Neural progenitor cell (in vitro differentiated cells): ENCODE measurements around the gene REST. TPM values are rescaled to one million over a fixed set of nuclear protein-coding genes. Genes with fewer than 3 reads are reported as not detected.

Experiments
- DNase-seq: peaks from one replicate; pipeline ENCODE4 v3.0.0-alpha.2; 2016; ENCODE audit warnings: low spot score
- H2AFZ ChIP-seq: fragments of 200-600 bp; sonication (generic); replicated peaks from 2 replicates; pipeline ENCODE4 v1.6.1; 2016; ENCODE audit warnings: antibody characterized with exemption
- H3F3A ChIP-seq: fragments of 200-600 bp; sonication (generic); 2 replicates; pipeline ENCODE4 v1.6.1; 2016; ENCODE audit warnings: antibody characterized with exemption, low read depth
- H3K27ac ChIP-seq: fragments of 200-600 bp; sonication (generic); 2 replicates; pipeline ENCODE4 v1.5.1; 2016; ENCODE audit warnings: mild to moderate bottlenecking
- H3K27me3 ChIP-seq: fragments of 200-600 bp; sonication (generic); 2 replicates; pipeline ENCODE4 v1.6.1; 2016; ENCODE audit warnings: mild to moderate bottlenecking, moderate library complexity
- H3K36me3 ChIP-seq: fragments of 200-600 bp; sonication (generic); 2 replicates; pipeline ENCODE4 v1.5.1; 2016
- H3K4me1 ChIP-seq: fragments of 200-600 bp; sonication (generic); 2 replicates; pipeline ENCODE4 v1.6.1; 2016; ENCODE audit warnings: mixed run types
- H3K4me2 ChIP-seq: fragments of 200-600 bp; sonication (generic); 2 replicates; pipeline ENCODE4 v1.6.1; 2016
- H3K4me3 ChIP-seq: fragments of 200-600 bp; sonication (generic); 2 replicates; pipeline ENCODE4 v1.5.1; 2016
- H3K79me2 ChIP-seq: fragments of 200-600 bp; sonication (generic); 2 replicates; pipeline ENCODE4 v1.6.1; 2016; ENCODE audit warnings: low read depth
- H3K9ac ChIP-seq: fragments of 200-600 bp; sonication (generic); 2 replicates; pipeline ENCODE4 v1.6.1; 2016
- H3K9me3 ChIP-seq: fragments of 200-600 bp; sonication (generic); 2 replicates; pipeline ENCODE4 v1.5.1; 2016; ENCODE audit warnings: low read depth
- H4K20me1 ChIP-seq: fragments of 200-600 bp; sonication (generic); 2 replicates; pipeline ENCODE4 v1.6.1; 2016; ENCODE audit warnings: low read depth
- H3K27ac Mint-ChIP-seq: 3 replicates; pipeline ENCODE4 v1.8.0; 2021; ENCODE audit warnings: mixed read lengths
- H3K27me3 Mint-ChIP-seq: 2 replicates; pipeline ENCODE4 v1.8.0; 2022; ENCODE audit warnings: low read depth, mild to moderate bottlenecking, inconsistent platforms, moderate library complexity, mixed read lengths; ENCODE audit not compliant: insufficient read depth
- H3K36me3 Mint-ChIP-seq: 3 replicates; pipeline ENCODE4 v1.8.0; 2021; ENCODE audit warnings: mixed read lengths
- H3K4me1 Mint-ChIP-seq: 3 replicates; pipeline ENCODE4 v1.8.0; 2021; ENCODE audit warnings: mixed read lengths
- H3K4me3 Mint-ChIP-seq: 3 replicates; pipeline ENCODE4 v1.8.0; 2021; ENCODE audit warnings: mild to moderate bottlenecking, moderate library complexity, mixed read lengths
- H3K9me3 Mint-ChIP-seq: 3 replicates; pipeline ENCODE4 v1.8.0; 2020; ENCODE audit warnings: mixed read lengths
- CTCF ChIP-seq: fragments of 200-600 bp; sonication (generic); IDR thresholded peaks from 2 replicates; pipeline ENCODE4 v1.5.1; 2017; ENCODE audit warnings: antibody characterized with exemption, mild to moderate bottlenecking
- EZH2 ChIP-seq: fragments of 200-600 bp; sonication (generic); IDR thresholded peaks from 2 replicates; pipeline ENCODE4 v1.6.1; 2017; ENCODE audit warnings: antibody characterized with exemption, mild to moderate bottlenecking, moderate library complexity
- EZH2phosphoT487 ChIP-seq: fragments of 200-600 bp; sonication (generic); IDR thresholded peaks from 2 replicates; pipeline ENCODE4 v1.6.1; 2017; ENCODE audit warnings: antibody characterized with exemption
- total RNA-seq: library from RNA; depleted of rRNA; stranded (reverse); fragments of >200 nt; gene quantifications from 2 replicates; pipeline ENCODE4 v1.2.3, GENCODE V29; 2015; ENCODE audit warnings: low replicate concordance

REST gene
- total RNA-seq, 1 donor from 2014 or later, result 87.3 TPM

GRCh38 chr4:56977321-56978012 is 69.8 kb downstream of the REST start, which contains the start of gene NOA1:
Gene NOA1, minus strand, starts transcription at chr4:56977606. Its CDS starts 21 bp downstream, at chr4:56977585.
- H3K4me3 ChIP-seq, result peak within 1 kb of the TSS; percentile 71
- H3K27ac ChIP-seq, result peak within 1 kb of the TSS; percentile 57
- no peaks in the 10 kb centered on the region for H3K9me3 Mint-ChIP-seq
- H3K4me3 Mint-ChIP-seq, result peak within 1 kb of the TSS; percentile 100
- no peaks in the 10 kb centered on the region for H3K27me3 ChIP-seq
- no peaks in the 10 kb centered on the region for H3K9me3 ChIP-seq
- H2AFZ ChIP-seq, result peak within 1 kb of the TSS; percentile 87
- peaks cover 15% of the 10 kb centered on the region for H3F3A ChIP-seq
- peaks cover 51% of the 10 kb centered on the region for H4K20me1 ChIP-seq
- TF ChIP-seq EZH2, result no peak
- TF ChIP-seq EZH2phosphoT487, result no peak
- TF ChIP-seq CTCF, result no peak
- H3K4me1 ChIP-seq, result peaks cover 13% of the 10 kb centered on the region
- peak within 1 kb of the TSS; percentile 91 for H3K4me2 ChIP-seq
- H3K79me2 ChIP-seq, result peaks cover 72% of the 10 kb centered on the region
- peaks cover 21% of the 10 kb centered on the region for H3K36me3 Mint-ChIP-seq
- DNase-seq, result peak; percentile 97
- H3K36me3 ChIP-seq, result peaks cover 9% of the 10 kb centered on the region
- H3K27me3 Mint-ChIP-seq, result peaks cover 8% of the 10 kb centered on the region
- H3K9ac ChIP-seq, result peak within 1 kb of the TSS; percentile 40
- peak within 1 kb of the TSS; percentile 92 for H3K27ac Mint-ChIP-seq
- peaks cover 24% of the 10 kb centered on the region for H3K4me1 Mint-ChIP-seq

- peaks cover 83% of the 10 kb centered on the region for H3K79me2 ChIP-seq
- H3K9me3 Mint-ChIP-seq, result no peaks in the 10 kb centered on the region
Observed at GRCh38 chr4:56978750-56979303, 71.1 kb downstream of the REST start, which contains the start of gene POLR2B. Gene POLR2B, plus strand, starts transcription at chr4:56978896. Its CDS starts 90 bp downstream, at chr4:56978986.

GRCh38 chr4:56979421-56980072 is 71.8 kb downstream of the REST start:
- peaks cover 68% of the 10 kb centered on the region for H4K20me1 ChIP-seq
- peak overlapping the region; percentile 66 for H3K9ac ChIP-seq
- TF ChIP-seq EZH2phosphoT487, result no peak
- no peak for TF ChIP-seq EZH2
- TF ChIP-seq CTCF, result no peak
- H3F3A ChIP-seq, result peaks cover 15% of the 10 kb centered on the region
- H3K9me3 Mint-ChIP-seq, result no peaks in the 10 kb centered on the region
- peaks cover 6% of the 10 kb centered on the region for H3K36me3 Mint-ChIP-seq
- DNase-seq, result peak; percentile 37
- peak overlapping the region; percentile 79 for H3K27ac Mint-ChIP-seq
- no peaks in the 10 kb centered on the region for H3K36me3 ChIP-seq
- peak overlapping the region; percentile 91 for H3K4me2 ChIP-seq
- peak overlapping the region; percentile 90 for H3K27ac ChIP-seq
- peaks cover 24% of the 10 kb centered on the region for H3K4me1 Mint-ChIP-seq
- H3K4me3 Mint-ChIP-seq, result peak overlapping the region; percentile 100
- H3K4me1 ChIP-seq, result peaks cover 13% of the 10 kb centered on the region
- H3K27me3 ChIP-seq, result no peaks in the 10 kb centered on the region
- no peak overlapping the region for H2AFZ ChIP-seq
- peaks cover 84% of the 10 kb centered on the region for H3K79me2 ChIP-seq
- peak overlapping the region; percentile 71 for H3K4me3 ChIP-seq
- H3K9me3 ChIP-seq, result no peaks in the 10 kb centered on the region
- H3K27me3 Mint-ChIP-seq, result peaks cover 8% of the 10 kb centered on the region

More at GRCh38 chr4:56978750-56979303, 71.1 kb downstream of the REST start, which contains the start of gene POLR2B:
- H3K9ac ChIP-seq, result peak within 1 kb of the TSS; percentile 66
- peak; percentile 3 for TF ChIP-seq CTCF
- TF ChIP-seq EZH2, result no peak
- TF ChIP-seq EZH2phosphoT487, result no peak
- peak within 1 kb of the TSS; percentile 71 for H3K4me3 ChIP-seq
- H3K4me2 ChIP-seq, result peak within 1 kb of the TSS; percentile 91
- peak within 1 kb of the TSS; percentile 90 for H3K27ac ChIP-seq
- H3K4me1 ChIP-seq, result peaks cover 13% of the 10 kb centered on the region
- Mint-ChIP-seq H3K4me3 (peak within 1 kb of the TSS; percentile 100), H3K27me3 (peaks cover 8% of the 10 kb centered on the region), H3K36me3 (peaks cover 8% of the 10 kb centered on the region), H3K27ac (peak within 1 kb of the TSS; percentile 99), H3K4me1 (peaks cover 24% of the 10 kb centered on the region)
- no peaks in the 10 kb centered on the region for H3K27me3 ChIP-seq
- DNase-seq, result peak; percentile 98
- H3K9me3 ChIP-seq, result no peaks in the 10 kb centered on the region
- no peaks in the 10 kb centered on the region for H3K36me3 ChIP-seq
- H4K20me1 ChIP-seq, result peaks cover 61% of the 10 kb centered on the region
- peak within 1 kb of the TSS; percentile 87 for H2AFZ ChIP-seq
- H3F3A ChIP-seq, result peaks cover 15% of the 10 kb centered on the region
